AG10803 (cell line): Measurements from ENCODE around the gene ADCY4.
A peak's percentile ranks its signal among the peaks of the same experiment; 100 is the strongest.

Experiments used
- DNase-seq: peaks from one replicate; pipeline ENCODE4 v3.0.0; 2010; ENCODE audit warnings: low read depth
- H3K4me3 ChIP-seq: 2 replicates; pipeline ENCODE4 v1.5.1; 2011; ENCODE audit warnings: mild to moderate bottlenecking, low read length, control low read depth
- CTCF ChIP-seq: conservative IDR thresholded peaks from 2 replicates; pipeline ENCODE4 v1.5.1; 2011; ENCODE audit warnings: mild to moderate bottlenecking, low read length, control low read depth, inconsistent platforms

The ADCY4 gene

GRCh38 chr14:24337144-24337823 lies 2.4 kb upstream of the ADCY4 start:
- no peak overlapping the region for H3K4me3 ChIP-seq
- TF ChIP-seq CTCF = no peak
- DNase-seq = no peak

- no peak for TF ChIP-seq CTCF
- DNase-seq = no peak
- no peak overlapping the region for H3K4me3 ChIP-seq
These were observed 745 bp upstream of the ADCY4 start for GRCh38 chr14:24335461-24336171.

- peak; percentile 82 for TF ChIP-seq CTCF
- peak; percentile 64 for DNase-seq
- H3K4me3 ChIP-seq = peak overlapping the region; percentile 17; the same call in 1 of the 2 replicates
These were observed 2.4 kb downstream of the ADCY4 start for GRCh38 chr14:24332268-24332993.

GRCh38 chr14:24331731-24332267 lies 3.1 kb downstream of the ADCY4 start:
- DNase-seq = no peak
- TF ChIP-seq CTCF = no peak
- no peak overlapping the region for H3K4me3 ChIP-seq

- no peak for DNase-seq
- no peak for TF ChIP-seq CTCF
- no peak overlapping the region for H3K4me3 ChIP-seq
These were observed 3.7 kb downstream of the ADCY4 start for GRCh38 chr14:24330973-24331674.

- no peak for DNase-seq
- TF ChIP-seq CTCF = no peak
- H3K4me3 ChIP-seq = no peak overlapping the region
These were observed 5.1 kb downstream of the ADCY4 start for GRCh38 chr14:24329736-24330135.
